Fibroblast of villous mesenchyme (primary cell): ENCODE data around the gene PLA2G4A. TPM values are rescaled to one million over a fixed set of nuclear protein-coding genes. Genes with fewer than 3 reads are reported as not detected.

Source experiments
- DNase-seq: peaks from one replicate; pipeline ENCODE4 v3.0.0-alpha.2; 2010; ENCODE audit warnings: low read depth
- H3K4me3 ChIP-seq: 2 replicates; pipeline ENCODE4 v1.5.1; 2011; ENCODE audit warnings: low read depth, mild to moderate bottlenecking, low read length
- total RNA-seq: library from RNA; depleted of rRNA; stranded (reverse); fragments of >200 nt; gene quantifications from 2 replicates; pipeline ENCODE4 v1.2.3, GENCODE V29; 2012
- TF ChIP-seq, protein P1 (sequence below): IDR thresholded peaks from 2 replicates; pipeline ENCODE4 v1.5.1; 2012; ENCODE audit warnings: low read depth, mild to moderate bottlenecking, low read length; ENCODE audit not compliant: insufficient read depth

PLA2G4A gene
- total RNA-seq, 1 donor: 12.1 TPM

DNA sequence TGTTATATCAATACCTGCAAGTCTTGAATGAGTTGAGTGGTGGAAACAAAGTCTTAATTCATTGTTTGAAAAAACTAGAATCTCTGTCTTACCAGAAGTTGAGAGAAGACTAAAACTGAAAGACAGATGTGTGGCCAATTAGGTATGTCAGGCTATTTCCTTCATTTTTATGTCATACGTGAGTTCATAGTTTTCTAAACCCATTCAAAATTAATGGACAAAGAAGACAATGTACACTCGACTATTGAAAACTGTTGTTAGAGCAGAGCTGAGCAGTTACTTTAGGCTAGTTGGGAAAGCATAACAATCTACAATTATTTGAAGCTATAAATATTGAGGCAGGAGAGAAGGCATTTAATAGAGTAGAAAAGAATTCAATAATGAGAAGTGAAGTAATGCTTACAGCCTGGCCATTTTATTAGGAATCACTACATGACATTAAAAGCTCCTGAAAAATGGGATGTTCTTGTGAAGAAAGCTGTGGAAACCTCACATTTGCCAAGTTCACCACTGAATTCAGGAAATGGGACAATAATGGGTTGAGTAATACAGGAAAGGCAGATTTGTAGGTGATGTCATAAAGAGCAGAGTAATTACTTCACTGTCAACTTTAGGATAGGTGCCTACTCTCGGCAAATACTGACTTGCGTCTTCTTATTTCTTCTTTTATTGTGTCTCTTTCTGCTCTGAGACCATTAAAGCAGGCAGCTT, 204.4 kb downstream of the PLA2G4A start:
- DNase-seq: no peak
- TF ChIP-seq, protein P1, sequence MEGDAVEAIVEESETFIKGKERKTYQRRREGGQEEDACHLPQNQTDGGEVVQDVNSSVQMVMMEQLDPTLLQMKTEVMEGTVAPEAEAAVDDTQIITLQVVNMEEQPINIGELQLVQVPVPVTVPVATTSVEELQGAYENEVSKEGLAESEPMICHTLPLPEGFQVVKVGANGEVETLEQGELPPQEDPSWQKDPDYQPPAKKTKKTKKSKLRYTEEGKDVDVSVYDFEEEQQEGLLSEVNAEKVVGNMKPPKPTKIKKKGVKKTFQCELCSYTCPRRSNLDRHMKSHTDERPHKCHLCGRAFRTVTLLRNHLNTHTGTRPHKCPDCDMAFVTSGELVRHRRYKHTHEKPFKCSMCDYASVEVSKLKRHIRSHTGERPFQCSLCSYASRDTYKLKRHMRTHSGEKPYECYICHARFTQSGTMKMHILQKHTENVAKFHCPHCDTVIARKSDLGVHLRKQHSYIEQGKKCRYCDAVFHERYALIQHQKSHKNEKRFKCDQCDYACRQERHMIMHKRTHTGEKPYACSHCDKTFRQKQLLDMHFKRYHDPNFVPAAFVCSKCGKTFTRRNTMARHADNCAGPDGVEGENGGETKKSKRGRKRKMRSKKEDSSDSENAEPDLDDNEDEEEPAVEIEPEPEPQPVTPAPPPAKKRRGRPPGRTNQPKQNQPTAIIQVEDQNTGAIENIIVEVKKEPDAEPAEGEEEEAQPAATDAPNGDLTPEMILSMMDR: no peak
- H3K4me3 ChIP-seq: no peak overlapping the region

DNA sequence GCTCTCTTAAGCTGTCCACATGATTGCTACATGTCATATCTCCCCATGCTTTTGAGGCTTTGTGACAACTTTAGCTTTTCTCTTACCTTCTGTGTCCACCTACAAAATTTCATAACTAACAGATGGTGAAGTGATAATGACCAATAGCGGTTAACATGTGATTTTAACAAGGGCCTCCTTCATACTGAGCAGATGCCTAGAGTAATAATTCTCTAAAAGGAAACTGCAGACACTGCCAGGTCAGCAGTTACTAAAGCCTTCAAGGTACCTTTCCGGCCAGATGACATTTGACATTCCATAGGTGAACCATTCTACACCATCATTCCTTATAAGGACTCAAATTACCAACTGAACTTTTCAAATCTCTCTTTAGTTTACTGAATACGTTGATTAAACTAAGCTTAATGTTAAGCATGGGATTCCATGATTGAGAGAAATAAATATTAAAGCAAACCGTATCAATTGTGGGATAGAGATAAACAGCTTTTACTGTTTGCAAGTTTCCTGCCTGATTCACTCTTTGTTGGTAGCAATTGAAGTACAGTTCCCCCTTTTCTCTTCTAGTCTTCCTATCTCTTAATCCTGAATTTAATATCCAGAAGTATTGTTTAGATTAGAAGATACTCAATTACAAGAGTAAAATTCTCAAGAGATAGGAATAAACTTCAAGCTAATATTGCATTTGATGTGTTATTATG, 205.1 kb downstream of the PLA2G4A start:
- no peak overlapping the region for H3K4me3 ChIP-seq
- no peak for DNase-seq
- TF ChIP-seq, protein P1: no peak

DNA sequence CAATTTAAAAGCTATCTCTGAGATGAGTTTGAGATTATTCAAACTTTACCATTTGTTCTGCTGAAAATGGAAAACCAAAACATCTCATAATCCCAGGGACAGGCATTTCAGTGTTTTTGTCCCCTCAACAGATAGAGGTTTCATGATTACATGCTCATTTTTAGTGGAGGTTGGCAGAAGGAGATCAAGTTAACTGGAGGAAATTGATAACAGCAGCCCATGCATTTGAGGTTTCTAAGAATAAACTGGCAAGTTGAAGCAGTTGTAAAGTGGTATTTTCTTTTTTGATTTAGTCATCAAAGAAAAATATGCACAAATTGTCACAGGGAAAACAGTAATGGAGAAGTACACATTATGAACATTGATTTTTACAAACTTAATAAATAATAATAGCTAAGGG, 205.8 kb downstream of the PLA2G4A start:
- TF ChIP-seq, protein P1: no peak

DNA sequence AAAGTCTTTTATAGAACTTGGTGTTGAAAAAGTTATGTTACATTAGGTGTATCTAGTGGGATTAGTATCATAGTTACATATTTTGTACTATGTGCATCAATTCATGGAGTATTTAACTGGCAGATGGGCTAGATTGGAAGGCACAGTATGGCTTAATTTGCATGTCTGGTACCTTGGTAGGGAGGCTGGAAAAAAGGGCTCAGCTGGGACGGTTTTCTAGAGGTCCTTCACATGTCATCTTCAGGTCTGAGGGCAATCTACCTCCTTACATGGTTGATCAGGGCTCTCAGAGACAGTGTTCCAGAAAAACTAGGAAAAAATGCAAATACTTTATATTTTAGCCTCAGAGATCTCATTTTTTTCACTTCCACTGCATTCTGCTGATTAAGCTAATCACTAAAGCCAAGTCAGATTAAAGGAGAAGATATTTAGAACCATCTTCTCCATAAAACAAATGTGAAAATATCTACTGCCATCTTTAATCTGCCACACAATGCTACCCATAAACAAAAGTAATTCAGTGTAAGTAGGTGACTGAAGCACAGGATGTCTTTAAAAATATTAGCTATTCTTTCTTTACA, 209.3 kb downstream of the PLA2G4A start:
- H3K4me3 ChIP-seq: no peak overlapping the region
- no peak for DNase-seq
- TF ChIP-seq, protein P1: no peak

More for the DNA sequence above, 205.8 kb downstream of the PLA2G4A start:
- DNase-seq: no peak
- H3K4me3 ChIP-seq: no peak overlapping the region

Other genes starting within 250 kb of the PLA2G4A start
- 3.0 and 5.5 TPM in 2 replicates for gene PTGS2, start 148.5 kb upstream of the PLA2G4A start, total RNA-seq